ENCODE data around the gene PCNX2.

Gene PCNX2

DNA sequence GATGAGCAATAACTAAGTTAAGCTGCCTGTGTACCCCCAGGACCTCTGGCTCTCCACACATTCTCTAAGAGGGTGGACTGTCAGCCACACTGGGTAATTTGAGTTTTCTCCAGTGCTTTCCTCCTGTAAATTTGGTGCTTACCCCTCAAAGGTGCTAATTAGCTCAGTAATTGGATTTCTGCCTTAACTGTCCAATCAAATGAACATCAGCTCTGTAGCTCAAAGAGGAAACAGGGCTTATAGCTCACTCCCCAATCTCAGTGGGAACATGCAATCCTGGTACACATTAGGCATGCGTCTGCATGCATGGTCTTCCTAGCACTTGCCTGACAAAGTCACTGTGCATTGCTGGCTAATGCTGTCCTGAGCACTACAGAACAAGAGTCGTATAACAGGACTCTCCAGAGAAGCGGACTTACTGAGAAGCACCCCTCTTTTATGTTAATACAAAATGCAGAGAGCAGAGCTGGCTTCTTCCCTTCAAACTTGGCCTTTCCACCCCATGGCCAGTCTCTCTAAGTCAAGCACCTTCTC is 235.0 kb downstream of the PCNX2 start:
- DNase-seq (ENCODE audit: low read depth) = no peak

DNA sequence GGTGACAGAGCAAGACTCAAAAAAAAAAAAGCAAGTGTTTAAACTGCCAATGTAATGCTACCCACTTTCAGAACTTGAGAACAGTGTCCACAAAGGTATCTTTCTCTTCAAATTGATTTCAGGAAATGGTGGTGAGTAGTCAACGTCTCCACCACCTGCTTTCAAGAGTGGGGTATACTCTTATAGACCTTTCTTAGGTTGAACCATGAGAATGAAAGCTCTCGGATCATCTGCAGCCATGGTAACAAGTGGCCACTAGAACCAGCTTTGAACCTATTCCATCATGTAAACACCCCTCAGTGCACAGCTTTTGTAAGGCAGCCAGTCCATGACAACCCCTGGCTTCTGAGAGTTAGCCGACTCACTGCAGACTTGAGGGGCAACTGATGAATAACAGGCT is 237.7 kb downstream of the PCNX2 start:
- DNase-seq (ENCODE audit: low read depth) = no peak

DNA sequence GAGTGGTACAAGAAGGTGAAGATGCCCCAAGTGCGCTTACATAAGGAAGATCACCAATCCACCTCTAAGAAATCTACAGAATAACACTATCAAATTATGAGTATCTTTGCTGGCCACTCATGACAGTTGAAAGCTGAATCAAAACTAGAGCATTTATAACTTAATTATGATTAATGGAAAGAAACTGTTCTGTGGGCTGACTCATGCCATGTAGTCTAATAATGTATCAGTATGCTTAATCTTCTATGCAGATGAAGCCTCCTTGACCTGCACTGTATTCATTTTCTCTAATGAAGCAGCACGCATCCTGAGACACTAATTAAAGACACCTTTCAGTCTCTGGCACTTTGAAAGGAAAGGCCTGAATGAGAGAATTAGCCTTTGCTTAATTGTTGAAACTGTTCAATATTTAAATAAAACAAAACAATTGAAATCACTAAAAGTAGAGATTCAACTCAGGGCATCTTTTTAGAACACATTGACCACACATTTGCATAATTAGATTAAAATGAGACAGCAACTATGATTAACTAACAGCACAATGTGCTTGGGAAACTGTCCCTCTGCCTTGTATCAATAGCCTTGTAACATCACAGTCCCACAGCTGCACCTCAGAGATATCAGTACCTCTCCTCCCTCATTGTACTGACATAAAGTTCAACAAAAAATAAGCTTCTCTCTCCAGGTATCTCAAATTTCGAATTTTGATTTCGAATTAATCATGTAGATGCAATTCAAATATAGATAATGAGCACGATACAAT is 239.5 kb downstream of the PCNX2 start:
- DNase-seq (ENCODE audit: low read depth) = no peak

DNA sequence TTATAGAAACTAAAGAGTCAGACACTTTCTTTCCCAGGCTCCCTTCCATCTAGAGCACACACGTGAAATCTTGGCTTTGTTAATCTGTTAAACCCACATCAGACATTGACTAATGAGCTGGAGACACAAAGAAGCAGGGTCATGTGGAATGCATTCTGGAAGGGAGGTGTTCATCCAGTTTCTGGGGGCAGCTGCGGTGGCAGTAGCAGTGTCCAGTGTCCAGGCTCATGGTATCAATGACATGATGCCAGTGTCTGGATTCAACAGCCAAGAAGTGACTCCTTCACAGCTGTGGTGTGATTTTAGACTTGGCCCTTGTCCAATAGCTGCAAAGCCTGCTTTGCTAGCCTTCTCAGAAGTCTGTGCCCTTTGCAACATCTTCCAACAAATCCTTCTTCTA is 249.9 kb downstream of the PCNX2 start:
- DNase-seq (ENCODE audit: low read depth) = no peak

DNA sequence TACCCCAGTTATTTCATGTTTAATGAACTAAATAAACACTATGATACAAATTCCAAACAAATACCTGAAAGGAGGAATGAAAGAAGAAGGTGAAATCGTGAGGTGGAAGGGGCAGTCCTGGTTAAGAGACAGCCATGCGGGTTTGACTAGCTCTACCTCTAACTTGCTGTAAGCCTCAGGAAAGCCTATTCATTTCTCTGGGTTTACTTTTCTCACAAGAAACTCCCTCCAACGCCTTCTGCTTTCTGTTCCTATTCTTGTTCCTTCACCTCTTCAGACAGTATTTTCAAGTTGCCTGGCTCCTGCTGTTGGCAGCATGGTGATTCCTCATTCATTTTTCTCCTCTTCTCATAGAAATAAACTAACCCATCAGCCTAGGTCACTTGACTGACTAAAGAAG is 252.7 kb downstream of the PCNX2 start:
- DNase-seq (ENCODE audit: low read depth) = no peak

DNA sequence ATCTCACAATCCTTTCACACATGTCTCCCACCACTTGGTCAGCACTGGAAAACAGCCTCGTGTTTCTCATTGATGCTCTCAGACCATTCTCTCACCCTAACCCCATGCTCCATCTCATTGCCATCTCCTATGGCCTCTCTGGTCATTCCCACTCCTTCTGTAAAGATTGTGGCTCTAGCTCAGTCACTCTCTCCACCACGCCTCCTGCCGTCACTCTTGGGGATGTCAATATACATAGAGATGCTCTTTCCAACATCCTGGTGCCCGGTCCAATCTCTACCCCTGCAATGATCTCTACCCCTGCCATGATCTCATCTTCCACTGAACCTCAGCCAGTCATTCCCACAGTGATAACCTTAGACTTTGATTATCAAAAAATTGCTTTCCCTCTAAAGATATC is 255.0 kb downstream of the PCNX2 start:
- no peak for DNase-seq (ENCODE audit: low read depth)

DNA sequence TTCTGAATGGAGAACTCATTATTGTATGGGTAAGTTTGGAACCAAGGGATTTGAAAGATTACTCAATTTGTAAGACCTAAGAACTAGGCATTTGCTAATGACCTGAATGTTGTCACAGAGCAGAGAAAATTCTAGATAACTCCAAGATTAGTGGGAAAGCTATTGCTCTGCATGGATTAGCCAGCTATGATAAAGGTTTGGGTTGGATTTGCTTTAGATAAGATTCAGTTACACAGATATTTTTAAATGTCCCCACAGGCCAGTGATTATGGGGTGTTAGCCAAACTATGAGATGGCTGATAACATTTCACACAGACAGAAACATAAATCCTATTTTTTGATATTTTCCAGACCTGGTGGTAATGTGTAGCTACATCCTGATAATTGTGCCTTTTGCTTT is 256.9 kb downstream of the PCNX2 start:
- DNase-seq (ENCODE audit: low read depth) = no peak

DNA sequence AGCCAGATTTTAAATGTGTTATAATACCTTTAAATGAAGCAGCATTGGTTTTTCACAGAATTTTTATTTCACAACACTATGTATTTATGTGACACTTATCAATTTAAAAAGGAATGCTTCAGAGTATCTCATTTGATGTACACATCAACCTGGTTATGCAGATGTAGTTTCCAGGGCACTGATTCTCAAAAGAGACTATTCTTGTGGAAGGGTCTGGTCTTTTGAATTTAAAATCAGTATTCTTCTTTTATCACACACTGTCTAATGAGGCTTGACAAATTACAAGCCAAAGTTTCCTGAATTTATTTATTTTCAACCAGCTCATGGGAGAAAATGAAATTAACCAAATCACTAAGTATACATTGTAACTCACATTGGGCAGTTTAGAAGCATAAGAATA is 257.7 kb downstream of the PCNX2 start:
- DNase-seq (ENCODE audit: low read depth) = no peak

DNA sequence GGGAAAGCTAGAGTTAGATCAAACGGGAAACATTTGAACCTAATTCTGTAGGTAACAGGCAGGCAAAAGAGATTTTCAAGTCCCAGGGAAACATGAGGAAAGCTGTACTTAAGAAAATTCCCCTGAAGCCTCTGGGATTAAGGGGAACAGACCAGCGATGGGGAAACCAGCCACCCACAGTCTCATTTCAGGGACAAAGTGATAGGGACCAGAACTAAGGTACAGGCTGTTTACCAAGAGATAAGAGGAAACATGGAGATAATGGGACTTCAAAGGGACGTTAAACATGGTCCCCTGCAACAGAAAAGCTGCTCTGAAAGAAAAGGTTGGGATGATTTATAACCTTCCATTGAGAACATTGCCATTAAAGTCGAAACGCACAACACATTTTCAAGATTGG is 260.7 kb downstream of the PCNX2 start:
- no peak for DNase-seq (ENCODE audit: low read depth)

DNA sequence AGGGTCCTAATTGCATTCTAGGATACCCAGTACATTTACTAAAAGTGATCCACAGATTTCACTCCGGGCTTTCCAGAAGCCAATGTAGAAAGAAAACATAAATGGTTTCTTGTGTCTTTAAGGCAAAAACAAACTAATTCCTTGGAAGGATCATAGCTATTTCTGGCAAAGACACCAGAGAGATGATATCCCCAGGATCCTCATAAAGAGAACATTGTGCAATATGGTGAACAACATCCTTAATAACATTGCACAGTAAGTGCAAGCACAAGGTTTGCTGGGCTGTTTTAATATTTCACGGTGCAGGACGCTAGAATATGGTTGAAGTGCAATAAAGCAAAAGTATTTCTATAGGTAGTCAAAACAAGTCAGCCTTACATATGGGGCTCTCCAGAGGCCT is 262.2 kb downstream of the PCNX2 start:
- no peak for DNase-seq (ENCODE audit: low read depth)

DNA sequence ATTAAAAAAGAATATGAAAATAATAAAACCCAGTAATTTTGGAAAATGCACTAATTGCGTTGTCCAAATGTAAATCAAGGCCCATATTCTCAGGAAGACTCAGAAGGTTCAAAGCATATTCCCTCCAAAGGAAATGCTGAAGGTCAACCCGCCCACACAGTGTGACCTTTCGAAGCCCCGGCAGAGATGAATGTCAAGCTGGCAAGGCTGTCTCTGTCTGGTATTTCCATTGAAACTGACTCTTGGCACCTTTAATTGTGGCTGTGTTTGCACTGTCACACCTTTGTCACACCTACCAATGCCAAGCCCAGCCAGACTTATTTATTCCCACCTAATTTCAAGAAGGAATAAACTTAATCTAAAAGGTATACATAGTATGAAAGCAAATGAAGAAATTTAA is 262.6 kb downstream of the PCNX2 start:
- no peak for DNase-seq (ENCODE audit: low read depth)

DNA sequence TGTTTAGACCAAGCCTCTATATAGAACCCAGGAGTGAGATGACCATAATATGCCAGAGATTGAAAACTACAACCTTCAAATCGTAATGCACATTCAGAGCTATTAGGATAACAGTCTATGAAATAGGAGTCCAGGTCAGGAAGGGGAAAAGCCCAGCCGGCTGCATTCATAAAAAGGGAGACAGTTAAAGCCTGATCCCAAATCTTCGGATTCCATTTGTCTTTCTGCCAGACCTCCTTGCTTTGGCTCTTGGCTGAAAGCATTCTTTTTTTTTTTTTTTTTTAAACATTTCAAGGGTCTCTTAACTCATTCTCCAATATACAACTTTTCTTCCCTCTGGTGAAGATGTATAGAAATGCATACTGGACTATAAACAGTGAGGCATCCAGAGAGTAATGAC is 264.0 kb downstream of the PCNX2 start:
- no peak for DNase-seq (ENCODE audit: low read depth)

DNA sequence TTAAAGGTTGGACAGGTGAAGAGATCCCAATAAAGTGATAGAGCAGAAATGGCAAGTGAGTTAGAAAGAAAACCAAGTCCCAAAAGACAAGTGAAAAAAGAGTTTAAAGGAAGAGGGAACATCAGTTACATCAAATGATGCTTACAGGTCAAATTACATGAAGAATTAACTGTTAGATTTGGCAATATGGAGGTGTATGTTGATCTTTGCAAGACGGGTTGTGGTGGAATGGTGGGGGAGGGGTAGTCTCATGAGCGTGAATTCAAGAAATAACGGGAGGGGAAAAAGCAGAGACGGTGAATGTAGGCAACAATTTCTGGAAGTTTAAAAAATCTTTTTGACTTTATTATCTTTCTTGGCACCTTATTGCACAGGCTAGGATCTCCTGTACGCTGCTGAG is 268.5 kb downstream of the PCNX2 start:
- DNase-seq (ENCODE audit: low read depth) = no peak

DNA sequence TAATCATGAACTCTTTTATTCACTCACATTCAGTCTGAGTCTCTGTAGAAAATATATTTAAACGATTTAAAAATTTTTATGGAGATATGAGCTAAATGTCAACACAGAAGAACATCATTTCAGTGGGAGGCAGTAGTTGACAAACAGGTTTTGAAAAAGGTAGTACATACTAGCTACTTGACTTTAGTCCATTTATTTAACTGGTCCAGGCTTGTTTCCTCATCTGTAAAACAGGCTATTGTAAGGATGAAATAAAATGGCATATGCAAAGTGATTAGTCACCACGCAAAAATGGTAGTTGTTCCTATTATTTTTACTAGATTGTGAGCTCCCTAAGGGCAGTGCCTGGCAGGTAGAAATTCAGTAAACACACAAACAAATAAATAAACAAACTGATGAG is 270.0 kb downstream of the PCNX2 start:
- DNase-seq (ENCODE audit: low read depth) = no peak

DNA sequence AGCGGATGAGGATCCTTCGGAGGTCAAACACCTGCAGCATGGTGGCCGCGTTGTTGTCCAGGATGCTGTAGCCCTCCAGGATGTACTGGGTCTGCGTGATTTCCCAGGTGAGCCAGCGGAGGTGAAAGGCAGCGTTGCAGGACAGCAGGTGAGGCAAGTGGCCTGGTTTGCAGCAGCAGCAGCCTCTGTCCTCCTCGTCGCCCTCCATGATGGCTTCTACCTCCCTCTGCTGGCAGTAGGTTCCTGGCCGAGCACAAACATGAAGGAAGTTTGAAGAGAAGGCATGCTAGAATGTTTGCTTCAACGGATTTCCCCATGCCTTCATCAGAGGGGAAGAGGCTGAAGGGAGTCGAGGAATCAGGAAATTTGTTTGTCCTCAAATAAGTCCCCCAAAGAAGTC is 270.4 kb downstream of the PCNX2 start:
- DNase-seq (ENCODE audit: low read depth) = no peak

DNA sequence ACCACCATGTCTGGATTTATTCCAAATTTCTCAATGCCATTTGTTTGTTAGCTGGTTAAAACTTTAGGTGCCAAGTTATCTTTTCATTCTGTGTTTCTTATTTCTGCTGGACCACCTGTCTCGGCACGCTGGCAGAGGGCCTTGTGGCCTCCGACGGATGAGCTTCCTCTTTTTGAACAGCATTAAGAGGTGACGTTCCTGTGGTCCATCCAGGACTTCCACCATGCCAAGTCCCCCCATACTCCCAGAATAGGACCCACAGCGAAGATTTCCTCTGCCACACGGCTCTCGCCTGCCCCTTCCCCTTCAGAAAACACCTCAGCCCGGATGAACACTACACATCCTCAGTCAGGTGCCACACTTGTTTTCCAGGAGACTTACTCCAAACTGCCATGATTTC is 271.3 kb downstream of the PCNX2 start:
- no peak for DNase-seq (ENCODE audit: low read depth)

DNA sequence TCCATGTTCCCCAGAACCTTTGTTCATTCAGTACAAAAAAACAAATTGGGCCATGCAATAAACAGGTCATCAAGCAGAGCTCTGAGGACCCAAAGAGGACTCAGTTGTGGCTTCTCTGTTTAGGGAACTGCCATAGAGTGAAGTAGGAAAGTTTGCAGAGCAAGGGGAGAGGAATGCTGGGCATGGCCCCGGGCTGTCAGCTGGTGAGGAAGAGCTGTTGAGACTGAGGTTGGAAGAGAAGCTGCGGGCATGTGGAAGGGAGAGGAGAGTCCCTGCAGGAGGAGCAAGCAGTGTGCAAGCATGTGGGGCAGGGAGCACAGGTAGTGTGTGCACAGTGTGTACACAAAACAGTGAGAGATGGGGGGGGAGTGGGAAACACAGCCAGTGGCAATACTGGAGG is 273.3 kb downstream of the PCNX2 start:
- no peak for DNase-seq (ENCODE audit: low read depth)

DNA sequence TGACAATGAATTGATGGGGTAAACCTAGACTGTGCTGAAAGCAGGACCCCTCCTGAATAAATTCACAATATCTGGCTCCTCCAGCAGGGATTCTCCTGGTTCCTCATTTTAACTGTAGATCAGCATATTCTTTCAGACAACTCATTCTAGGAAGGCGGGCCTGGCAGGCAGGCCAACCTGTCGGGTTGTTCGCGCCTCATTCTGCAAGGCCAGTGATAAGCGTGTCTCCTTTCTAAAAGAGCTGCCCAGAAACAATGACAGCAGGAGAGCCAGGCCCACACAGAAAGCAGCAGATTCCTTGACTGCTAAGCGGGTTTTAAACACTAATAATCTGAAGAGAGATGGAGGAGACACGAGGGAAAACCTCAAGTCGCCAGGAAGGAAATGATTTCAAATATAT is 275.1 kb downstream of the PCNX2 start:
- DNase-seq (ENCODE audit: low read depth) = no peak

DNA sequence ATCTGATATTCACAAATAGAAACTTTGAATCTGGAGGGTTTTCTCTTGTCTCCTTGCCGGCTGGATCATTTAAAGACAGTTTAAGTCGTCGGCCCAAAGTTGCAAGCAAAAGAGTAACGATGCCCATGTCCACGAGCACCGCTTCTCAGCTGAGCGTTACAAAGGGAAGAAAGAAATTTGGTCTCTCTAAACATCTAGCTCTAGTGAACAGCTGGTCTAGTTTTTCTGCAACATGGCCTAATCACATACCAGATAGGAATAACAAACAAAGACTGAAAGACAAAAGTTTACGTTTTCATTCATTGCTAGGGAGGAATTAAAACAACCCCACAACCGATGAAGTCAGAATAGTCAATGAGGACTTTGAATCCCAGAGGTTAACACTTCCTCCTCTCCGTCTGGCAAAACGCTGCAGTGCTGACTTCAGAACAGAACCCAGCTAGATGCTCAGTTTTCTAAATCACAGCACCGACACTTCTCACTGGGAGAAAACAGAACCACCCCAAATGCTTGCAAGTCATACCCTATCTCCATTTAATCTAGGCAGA is 275.7 kb downstream of the PCNX2 start:
- DNase-seq (ENCODE audit: low read depth) = no peak

DNA sequence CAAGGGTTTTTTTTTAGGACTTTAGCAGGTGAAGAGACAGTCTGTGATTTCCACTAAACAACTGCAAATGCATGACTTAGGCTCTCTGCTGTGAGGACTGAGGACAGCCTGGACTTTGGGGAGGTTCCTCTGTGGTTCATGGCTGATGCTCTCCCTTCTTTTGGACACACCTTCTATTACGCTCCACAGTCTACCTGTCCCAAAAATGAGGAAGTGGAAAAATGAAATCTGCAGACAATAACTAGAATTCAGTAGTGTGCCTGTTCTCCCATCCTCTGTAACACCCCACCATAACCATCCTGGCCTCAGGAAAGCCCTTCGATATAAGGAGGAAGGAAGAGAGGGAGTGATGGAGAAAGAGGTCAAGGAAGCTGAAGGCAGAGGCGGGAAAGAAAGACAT is 276.4 kb downstream of the PCNX2 start:
- no peak for DNase-seq (ENCODE audit: low read depth)

DNA sequence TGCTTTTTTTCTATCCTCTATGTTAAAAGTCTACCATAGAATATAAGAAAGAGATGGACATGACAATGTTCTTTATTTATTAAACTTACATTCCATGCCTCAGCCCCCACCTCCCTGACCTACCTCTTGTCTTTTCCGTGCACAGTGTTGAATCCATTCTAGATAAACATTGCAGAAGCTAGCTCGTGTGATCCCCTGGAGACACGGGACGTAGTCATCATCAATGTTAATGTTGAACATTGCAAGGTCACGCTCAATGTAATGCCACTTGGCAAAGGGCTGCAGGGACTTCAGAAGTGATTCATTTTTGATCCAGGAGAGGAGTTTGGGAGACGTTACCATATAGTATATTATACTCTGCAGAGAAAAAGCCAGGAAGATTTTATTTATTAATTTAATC is 278.7 kb downstream of the PCNX2 start:
- no peak for DNase-seq (ENCODE audit: low read depth)

DNA sequence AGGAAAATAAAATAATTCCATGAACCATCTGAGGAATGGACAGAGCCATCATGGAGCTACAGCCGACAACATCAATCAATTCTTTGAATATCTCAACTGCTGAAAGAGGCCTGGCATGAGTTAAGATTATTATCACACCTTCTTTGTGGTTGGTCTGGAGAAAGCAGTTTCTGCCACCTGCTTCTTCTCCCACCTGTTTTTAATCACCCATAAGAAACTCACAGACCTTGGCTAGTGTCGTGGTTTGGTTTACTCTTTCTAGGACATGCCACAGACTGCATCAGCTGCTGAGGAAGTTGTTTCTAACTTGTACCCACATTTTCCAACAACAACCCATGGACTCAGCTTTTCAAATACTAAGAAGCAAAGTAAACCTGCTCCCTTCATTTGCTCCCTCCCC is 279.6 kb downstream of the PCNX2 start:
- no peak for DNase-seq (ENCODE audit: low read depth)

DNA sequence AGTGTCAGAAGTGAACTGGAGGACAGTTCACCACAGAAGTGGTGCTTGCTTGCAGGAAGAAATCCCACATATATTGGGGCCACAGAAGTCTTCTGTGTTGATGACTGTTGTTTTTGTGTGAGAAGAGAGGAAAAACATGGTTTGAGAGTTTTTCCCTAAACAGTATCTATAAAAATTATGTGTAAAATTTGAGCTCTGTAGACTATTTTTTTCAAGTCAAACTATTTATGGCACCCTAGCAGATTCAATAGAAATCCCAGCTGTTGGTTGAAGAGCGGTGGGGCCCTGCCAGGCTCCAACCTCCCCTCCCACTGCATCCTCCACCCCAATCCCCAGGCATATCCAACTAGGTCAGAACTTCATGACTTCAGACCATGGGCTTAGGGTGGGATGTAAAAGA is 283.5 kb downstream of the PCNX2 start:
- no peak for DNase-seq (ENCODE audit: low read depth)

DNA sequence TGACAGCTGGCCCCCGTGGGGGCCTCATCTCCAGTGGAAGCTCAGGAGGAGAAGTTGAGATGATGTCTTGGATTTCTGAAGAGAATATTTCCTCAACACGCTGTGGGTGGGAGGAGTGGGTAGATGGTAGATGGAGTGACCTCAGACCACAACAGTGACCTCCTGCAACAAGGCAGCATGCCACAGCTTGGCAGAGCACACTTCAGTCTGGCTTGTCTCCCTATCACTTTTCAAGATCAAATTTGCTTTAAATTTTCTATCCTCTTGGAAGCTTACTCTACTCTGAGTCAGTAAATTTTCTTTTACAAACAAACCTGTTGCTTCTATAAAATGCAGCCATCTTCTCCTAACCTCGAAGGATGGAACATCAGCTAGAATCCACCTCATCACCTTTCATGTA is 285.4 kb downstream of the PCNX2 start:
- DNase-seq (ENCODE audit: low read depth) = no peak
